ENCODE data around the gene MEF2C. TPM values are rescaled to one million over a fixed set of nuclear protein-coding genes. Genes with fewer than 3 reads are reported as not detected.

MEF2C gene
- total and polyA plus RNA-seq, 2 experiments from 2014 or later = 3.2 to 3.4 TPM

- H3F3A ChIP-seq (ENCODE audit: insufficient read depth) = 0 out of 2 replicates have a peak, but pooled peaks cover 5% of the 10 kb centered on the region
- TF ChIP-seq EZH2 (IDR thresholded peaks at IDR 0.05; ENCODE audit: insufficient read depth, poor library complexity, severe bottlenecking) = no peak
- TF ChIP-seq EZH2phosphoT487 (IDR thresholded peaks at IDR 0.05; ENCODE audit: insufficient read depth, low read depth) = no peak
- H3K9me3 ChIP-seq (ENCODE audit: low read depth) = no peaks in the 10 kb centered on the region
- peaks cover 19% of the 10 kb centered on the region; the same call in 1 of the 2 replicates for H3K4me1 ChIP-seq (ENCODE audit: insufficient read depth)
- 92 to 96% methylated on average over 2 of the region's 2 CpGs for WGBS, 2 experiments (ENCODE audit: low coverage in 1 of 2, low lambda C conversion rate in 2 of 2, missing lambda C conversion rate in 2 of 2)
- no peaks in the 10 kb centered on the region for H3K79me2 ChIP-seq (ENCODE audit: insufficient read depth)
- H3K4me2 ChIP-seq (ENCODE audit: unreplicated experiment) = no peak overlapping the region
- no peak overlapping the region for H2AFZ ChIP-seq
- no peak overlapping the region for H3K9ac ChIP-seq
- H3K27me3 ChIP-seq (replicated peaks; ENCODE audit: insufficient read depth) = no peaks in the 10 kb centered on the region
- H3K27ac ChIP-seq = no peak overlapping the region
- no peak overlapping the region for H3K4me3 ChIP-seq
- H3K9me2 ChIP-seq (ENCODE audit: insufficient read depth) = no peaks in the 10 kb centered on the region
- no peaks in the 10 kb centered on the region for H4K20me1 ChIP-seq (ENCODE audit: insufficient read depth)
- DNase-seq = no peak
- in situ Hi-C loops (cut with MboI) = no loop called here
- no peaks in the 10 kb centered on the region for H3K36me3 ChIP-seq (ENCODE audit: low read depth)
These were observed 117.8 kb downstream of the MEF2C start for GRCh38 chr5:88765171-88765570.

GRCh38 chr5:88761939-88762338 lies 121.0 kb downstream of the MEF2C start:
- 95 to 96% methylated on average over 2 of the region's 2 CpGs for WGBS, 2 experiments (ENCODE audit: low coverage in 1 of 2, low lambda C conversion rate in 2 of 2, missing lambda C conversion rate in 2 of 2)
- no peaks in the 10 kb centered on the region for H3K9me3 ChIP-seq (ENCODE audit: low read depth)
- no peaks in the 10 kb centered on the region for H3K79me2 ChIP-seq (ENCODE audit: insufficient read depth)
- H3K4me3 ChIP-seq = no peak overlapping the region
- in situ Hi-C loops (cut with MboI) = no loop called here
- DNase-seq = no peak
- no peak overlapping the region for H3K4me2 ChIP-seq (ENCODE audit: unreplicated experiment)
- no peaks in the 10 kb centered on the region for H3K36me3 ChIP-seq (ENCODE audit: low read depth)
- no peak overlapping the region for H3K9ac ChIP-seq
- no peaks in the 10 kb centered on the region for H3K9me2 ChIP-seq (ENCODE audit: insufficient read depth)
- H3K27me3 ChIP-seq (replicated peaks; ENCODE audit: insufficient read depth) = no peaks in the 10 kb centered on the region
- H3K4me1 ChIP-seq (ENCODE audit: insufficient read depth) = 0 out of 2 replicates have a peak, but pooled peaks cover 7% of the 10 kb centered on the region
- no peak overlapping the region for H2AFZ ChIP-seq
- no peaks in the 10 kb centered on the region for H4K20me1 ChIP-seq (ENCODE audit: insufficient read depth)
- H3K27ac ChIP-seq = no peak overlapping the region
- TF ChIP-seq EZH2 (IDR thresholded peaks at IDR 0.05; ENCODE audit: insufficient read depth, poor library complexity, severe bottlenecking) (no peak), EZH2phosphoT487 (IDR thresholded peaks at IDR 0.05; ENCODE audit: insufficient read depth, low read depth) (no peak)
- no peaks in the 10 kb centered on the region for H3F3A ChIP-seq (ENCODE audit: insufficient read depth)

- H3K9ac ChIP-seq = no peak overlapping the region
- no peaks in the 10 kb centered on the region for H3K36me3 ChIP-seq (ENCODE audit: low read depth)
- DNase-seq = peak; percentile 49
- H3K27me3 ChIP-seq (replicated peaks; ENCODE audit: insufficient read depth) = no peaks in the 10 kb centered on the region
- H4K20me1 ChIP-seq (ENCODE audit: insufficient read depth) = no peaks in the 10 kb centered on the region
- no peak overlapping the region for H2AFZ ChIP-seq
- no peaks in the 10 kb centered on the region for H3K9me3 ChIP-seq (ENCODE audit: low read depth)
- H3F3A ChIP-seq (ENCODE audit: insufficient read depth) = no peaks in the 10 kb centered on the region
- H3K4me2 ChIP-seq (ENCODE audit: unreplicated experiment) = no peak overlapping the region
- no peak overlapping the region for H3K4me3 ChIP-seq
- H3K27ac ChIP-seq = no peak overlapping the region
- H3K79me2 ChIP-seq (ENCODE audit: insufficient read depth) = no peaks in the 10 kb centered on the region
- H3K9me2 ChIP-seq (ENCODE audit: insufficient read depth) = no peaks in the 10 kb centered on the region
- WGBS, 2 experiments (ENCODE audit: low coverage in 1 of 2, low lambda C conversion rate in 2 of 2, missing lambda C conversion rate in 2 of 2) = 62 to 68% methylated on average over 8 of the region's 8 CpGs
- 0 out of 2 replicates have a peak, but pooled peaks cover 7% of the 10 kb centered on the region for H3K4me1 ChIP-seq (ENCODE audit: insufficient read depth)
- TF ChIP-seq EZH2 (IDR thresholded peaks at IDR 0.05; ENCODE audit: insufficient read depth, poor library complexity, severe bottlenecking) = no peak
- TF ChIP-seq EZH2phosphoT487 (IDR thresholded peaks at IDR 0.05; ENCODE audit: insufficient read depth, low read depth) = no peak
- in situ Hi-C loops (cut with MboI) = no loop called here
These were observed 121.6 kb downstream of the MEF2C start for GRCh38 chr5:88761269-88761850.

- in situ Hi-C loops (cut with MboI) = no loop called here
- TF ChIP-seq EZH2phosphoT487 (IDR thresholded peaks at IDR 0.05; ENCODE audit: insufficient read depth, low read depth) (no peak), EZH2 (IDR thresholded peaks at IDR 0.05; ENCODE audit: insufficient read depth, poor library complexity, severe bottlenecking) (no peak)
- no peaks in the 10 kb centered on the region for H3K79me2 ChIP-seq (ENCODE audit: insufficient read depth)
- no peaks in the 10 kb centered on the region for H3K27me3 ChIP-seq (replicated peaks; ENCODE audit: insufficient read depth)
- no peak overlapping the region for H3K9ac ChIP-seq
- no peaks in the 10 kb centered on the region for H3K9me3 ChIP-seq (ENCODE audit: low read depth)
- H4K20me1 ChIP-seq (ENCODE audit: insufficient read depth) = no peaks in the 10 kb centered on the region
- H3K9me2 ChIP-seq (ENCODE audit: insufficient read depth) = no peaks in the 10 kb centered on the region
- no peak for DNase-seq
- H3F3A ChIP-seq (ENCODE audit: insufficient read depth) = no peaks in the 10 kb centered on the region
- WGBS, 2 experiments (ENCODE audit: low coverage in 1 of 2, low lambda C conversion rate in 2 of 2, missing lambda C conversion rate in 2 of 2) = 73% methylated on average over 4 of the region's 4 CpGs
- H3K36me3 ChIP-seq (ENCODE audit: low read depth) = no peaks in the 10 kb centered on the region
- H3K4me2 ChIP-seq (ENCODE audit: unreplicated experiment) = no peak overlapping the region
- H2AFZ ChIP-seq = no peak overlapping the region
- no peak overlapping the region for H3K27ac ChIP-seq
- H3K4me1 ChIP-seq (ENCODE audit: insufficient read depth) = 0 out of 2 replicates have a peak, but pooled peaks cover 7% of the 10 kb centered on the region
- H3K4me3 ChIP-seq = no peak overlapping the region
These were observed 122.5 kb downstream of the MEF2C start for GRCh38 chr5:88760527-88760926.

All from GM23248 (cell line).